GM18508 (cell line): Measurements from ENCODE around the gene MBNL2.
A peak's percentile ranks its signal among the peaks of the same experiment; 100 is the strongest.

Experiments
- ATAC-seq: cut with Tn5 transposase; IDR thresholded peaks from one replicate; pipeline ENCODE4 v1.9.1; 2021; ENCODE audit warnings: moderate number of reproducible peaks; ENCODE audit not compliant: insufficient read depth, unreplicated experiment

MBNL2 gene

GRCh38 chr13:97249093-97249795, 27.1 kb downstream of the MBNL2 start:
- ATAC-seq, result no peak

- ATAC-seq, result no peak
These were observed 27.8 kb downstream of the MBNL2 start for GRCh38 chr13:97249796-97250495.

GRCh38 chr13:97250560-97250959, 28.4 kb downstream of the MBNL2 start:
- ATAC-seq, result no peak

- no peak for ATAC-seq
These were observed 30.6 kb downstream of the MBNL2 start for GRCh38 chr13:97252735-97253134.

GRCh38 chr13:97253581-97254293, 31.6 kb downstream of the MBNL2 start:
- no peak for ATAC-seq

GRCh38 chr13:97254816-97255215, 32.7 kb downstream of the MBNL2 start:
- ATAC-seq, result no peak

- no peak for ATAC-seq
These were observed 33.4 kb downstream of the MBNL2 start for GRCh38 chr13:97255515-97256021.

- no peak for ATAC-seq
These were observed 34.2 kb downstream of the MBNL2 start for GRCh38 chr13:97256343-97256783.

- no peak for ATAC-seq
These were observed 35.2 kb downstream of the MBNL2 start for GRCh38 chr13:97257228-97257755.

- peak; percentile 80 for ATAC-seq
These were observed 36.0 kb downstream of the MBNL2 start for GRCh38 chr13:97257800-97258799.

- no peak for ATAC-seq
These were observed 36.7 kb downstream of the MBNL2 start for GRCh38 chr13:97258801-97259200.

- ATAC-seq, result no peak
These were observed 37.3 kb downstream of the MBNL2 start for GRCh38 chr13:97259410-97259797.

- ATAC-seq, result no peak
These were observed 37.9 kb downstream of the MBNL2 start for GRCh38 chr13:97259798-97260714.

- peak; percentile 45 for ATAC-seq
These were observed 39.3 kb downstream of the MBNL2 start for GRCh38 chr13:97261254-97262005.

- ATAC-seq, result no peak
These were observed 39.9 kb downstream of the MBNL2 start for GRCh38 chr13:97262058-97262457.

GRCh38 chr13:97263160-97263559, 41.0 kb downstream of the MBNL2 start:
- ATAC-seq, result no peak

- ATAC-seq, result no peak
These were observed 42.5 kb downstream of the MBNL2 start for GRCh38 chr13:97264663-97265062.

- no peak for ATAC-seq
These were observed 44.2 kb downstream of the MBNL2 start for GRCh38 chr13:97266332-97266731.
